GM18861 (cell line): ENCODE results near the gene SBK2.
"Not testable (repeated sequence)": the region's sequence is repeated elsewhere in the genome, so short reads cannot be mapped to it uniquely, and the experiment has no call there.

Source experiments
- ATAC-seq: cut with Tn5 transposase; IDR thresholded peaks from one replicate; pipeline ENCODE4 v1.9.1; 2021; ENCODE audit not compliant: unreplicated experiment

SBK2 gene

GRCh38 chr19:55535965-55536350, 975 bp downstream of the SBK2 start:
- ATAC-seq: no peak

DNA sequence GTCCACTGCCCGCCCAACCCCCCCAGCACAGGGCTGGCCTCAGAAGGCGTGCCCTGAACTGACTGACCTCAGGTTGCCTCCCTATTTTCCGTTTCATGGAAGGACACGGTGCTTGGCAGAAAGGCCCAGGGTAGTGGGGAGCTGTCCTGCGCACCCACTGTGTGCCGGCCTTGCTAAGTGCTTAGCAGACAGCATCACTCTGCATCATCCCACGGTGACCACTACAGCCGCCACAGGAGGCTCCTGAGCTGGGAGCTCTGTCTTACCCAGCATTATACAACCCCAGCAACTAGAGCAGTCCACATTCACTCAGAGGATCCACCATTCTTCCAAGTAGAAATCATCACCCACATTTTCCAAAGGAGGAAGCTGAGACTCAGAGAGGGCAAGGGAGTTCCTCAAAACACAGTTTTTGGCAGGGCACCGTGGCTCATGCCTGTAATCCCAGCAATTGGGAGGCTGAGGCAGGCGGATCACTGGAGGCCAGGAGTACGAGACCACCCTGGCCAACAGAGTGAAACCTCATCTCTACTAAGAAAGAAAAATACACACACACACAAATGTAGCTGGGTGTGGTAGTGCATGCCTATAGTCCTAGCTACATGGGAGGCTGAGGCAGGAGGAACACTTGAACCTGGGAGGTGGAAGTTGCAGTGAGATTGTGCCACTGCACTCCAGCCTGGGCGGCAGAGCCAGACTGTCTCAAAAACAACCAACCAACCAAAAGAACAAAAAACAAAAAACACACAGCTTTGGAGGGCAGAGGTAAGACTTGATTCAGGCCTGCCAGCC, 1.6 kb downstream of the SBK2 start:
- no peak for ATAC-seq

GRCh38 chr19:55534280-55534679, 2.7 kb downstream of the SBK2 start:
- not testable (repeated sequence) for ATAC-seq

- ATAC-seq: no peak
Measured at GRCh38 chr19:55530996-55531395, 5.9 kb downstream of the SBK2 start.

GRCh38 chr19:55529636-55530234, 7.2 kb downstream of the SBK2 start:
- no peak for ATAC-seq

GRCh38 chr19:55528030-55528803, 8.7 kb downstream of the SBK2 start:
- ATAC-seq: no peak

DNA sequence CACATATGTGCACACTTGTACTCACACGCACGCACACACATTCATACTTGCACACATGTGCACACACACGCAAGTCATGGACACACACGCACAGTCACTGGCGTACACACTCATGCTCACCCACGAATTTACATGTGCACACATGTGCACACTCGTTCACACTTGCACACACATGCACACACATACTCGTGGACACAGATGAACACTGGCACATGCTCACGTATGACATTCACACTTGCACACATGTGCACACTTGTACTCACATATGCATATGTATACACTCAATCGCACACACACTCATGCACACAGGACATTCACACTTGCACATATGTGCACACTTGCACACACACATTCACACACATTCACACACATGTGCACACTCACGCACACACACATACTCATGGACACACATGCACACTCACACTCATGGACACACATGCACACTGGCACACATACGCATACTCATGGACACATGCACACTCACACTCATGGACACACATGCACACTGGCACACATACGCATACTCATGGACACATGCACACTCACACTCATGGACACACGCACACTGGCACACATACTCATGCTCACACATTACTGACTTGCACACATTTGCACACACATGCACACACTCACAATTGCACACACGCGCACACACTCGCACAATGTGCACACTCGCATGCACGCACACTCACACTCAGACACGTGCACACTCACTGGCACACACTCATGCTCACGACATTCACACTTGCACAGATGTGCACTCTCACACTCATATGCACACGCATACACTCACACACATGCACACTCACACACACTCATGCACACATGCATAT, 9.5 kb downstream of the SBK2 start:
- no peak for ATAC-seq

GRCh38 chr19:55526216-55527196, 10.4 kb downstream of the SBK2 start:
- ATAC-seq: no peak

- ATAC-seq: no peak
Measured at GRCh38 chr19:55525289-55526101, 11.4 kb downstream of the SBK2 start.

- ATAC-seq: no peak
Measured at GRCh38 chr19:55520691-55521292, 16.1 kb downstream of the SBK2 start.

GRCh38 chr19:55519451-55520311, 17.3 kb downstream of the SBK2 start:
- no peak for ATAC-seq

DNA sequence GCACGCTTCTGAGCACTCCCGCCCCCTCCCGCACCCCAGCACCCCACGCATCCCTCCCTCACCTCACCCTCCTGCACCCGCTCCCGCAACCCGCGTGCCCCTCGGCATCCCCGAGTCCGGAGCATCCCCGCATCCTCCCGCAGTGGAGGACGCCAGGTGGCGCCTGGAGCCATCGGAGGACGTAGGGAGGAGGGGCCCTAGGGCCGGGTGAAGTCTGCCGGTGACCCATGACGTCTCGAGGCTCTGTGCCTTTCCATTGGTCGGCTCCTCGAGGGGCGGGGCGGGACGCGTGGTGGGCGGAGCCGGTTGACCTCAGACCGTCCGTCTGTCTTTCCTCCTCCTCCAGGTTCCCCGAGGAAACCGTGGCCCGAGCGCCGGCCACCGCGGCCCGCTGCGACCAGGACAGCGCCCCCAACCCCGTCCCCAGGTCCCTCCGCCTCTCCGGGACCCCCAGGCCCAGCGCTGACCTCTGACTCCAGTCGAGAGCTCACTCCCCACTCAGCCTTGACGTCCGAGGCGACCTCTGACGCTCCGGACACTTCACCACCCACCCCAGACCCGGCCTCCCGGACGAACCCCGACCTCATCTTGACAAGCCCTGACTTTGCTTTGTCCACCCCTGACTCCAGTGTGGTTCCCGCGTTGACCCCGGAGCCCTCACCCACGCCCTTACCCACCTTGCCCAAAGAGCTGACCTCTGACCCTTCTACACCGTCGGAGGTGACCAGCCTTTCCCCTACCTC, 19.9 kb downstream of the SBK2 start:
- ATAC-seq: peak; percentile 93

- ATAC-seq: no peak
Measured at GRCh38 chr19:55508120-55508519, 28.8 kb downstream of the SBK2 start.

DNA sequence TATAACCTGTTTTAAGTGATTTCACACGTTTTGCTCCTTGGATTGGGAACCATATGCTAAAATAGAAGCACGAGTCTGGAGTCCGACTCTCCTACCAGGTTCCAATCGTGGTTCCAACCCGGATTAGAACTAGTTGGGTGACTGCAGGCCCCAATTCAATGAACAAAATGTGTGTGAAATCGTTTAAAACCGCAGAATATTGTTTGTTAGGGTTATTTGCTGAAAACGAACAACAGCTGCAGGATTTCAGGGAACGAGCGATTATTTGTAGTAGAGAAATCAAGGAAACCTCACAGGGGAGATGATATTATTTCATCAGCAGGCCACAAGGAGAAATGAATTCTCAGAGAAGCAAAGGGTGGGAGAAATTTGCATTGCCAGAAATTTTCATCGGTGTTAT, 32.0 kb downstream of the SBK2 start:
- ATAC-seq: no peak

- no peak for ATAC-seq
Measured at GRCh38 chr19:55504252-55504603, 32.7 kb downstream of the SBK2 start.

DNA sequence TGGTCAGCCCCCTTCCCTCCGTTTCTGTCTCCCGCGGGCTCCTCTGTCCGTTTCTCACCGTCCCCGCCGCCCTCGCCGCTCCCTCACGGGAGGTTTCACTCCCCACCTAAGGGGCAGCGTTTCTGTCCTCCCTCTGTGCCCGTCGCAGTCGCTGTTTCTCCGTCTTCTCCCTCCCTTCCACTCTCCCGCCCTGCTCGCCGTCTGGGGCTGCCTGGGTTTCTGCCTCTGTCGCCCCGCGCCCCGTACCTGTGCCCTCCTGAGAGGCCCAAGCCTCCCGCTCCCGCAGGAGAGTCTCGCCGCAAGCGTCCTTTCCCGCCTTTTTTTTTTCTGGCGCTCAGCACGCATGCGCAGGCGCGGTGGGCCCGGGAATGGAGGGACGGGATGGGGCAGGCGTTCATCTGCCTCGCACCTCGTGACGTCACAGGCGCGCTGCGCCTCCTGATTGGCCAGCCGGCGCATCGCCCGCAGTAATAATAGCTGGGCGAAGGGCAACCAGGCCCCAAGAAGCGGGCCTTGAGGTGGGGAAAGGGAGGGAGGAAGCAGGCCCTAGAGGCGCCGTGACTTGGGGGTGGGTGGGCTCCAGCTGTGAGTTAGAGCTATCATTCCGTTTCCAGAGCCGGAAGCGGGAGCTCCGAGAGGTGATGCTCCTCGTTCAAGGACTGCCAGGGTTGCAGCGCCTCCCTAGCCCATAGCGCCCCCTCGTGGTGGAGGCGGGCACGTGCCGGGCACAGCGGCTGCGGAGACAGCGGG, 33.3 kb downstream of the SBK2 start:
- peak; percentile 86 for ATAC-seq

GRCh38 chr19:55503157-55503501, 33.8 kb downstream of the SBK2 start:
- no peak for ATAC-seq
